ENCODE measurements around the gene ULK4. TPM values are rescaled to one million over a fixed set of nuclear protein-coding genes. Genes with fewer than 3 reads are reported as not detected.

The ULK4 gene
- total RNA-seq, 1 donor from 2014 or later, result 10.2 TPM

DNA sequence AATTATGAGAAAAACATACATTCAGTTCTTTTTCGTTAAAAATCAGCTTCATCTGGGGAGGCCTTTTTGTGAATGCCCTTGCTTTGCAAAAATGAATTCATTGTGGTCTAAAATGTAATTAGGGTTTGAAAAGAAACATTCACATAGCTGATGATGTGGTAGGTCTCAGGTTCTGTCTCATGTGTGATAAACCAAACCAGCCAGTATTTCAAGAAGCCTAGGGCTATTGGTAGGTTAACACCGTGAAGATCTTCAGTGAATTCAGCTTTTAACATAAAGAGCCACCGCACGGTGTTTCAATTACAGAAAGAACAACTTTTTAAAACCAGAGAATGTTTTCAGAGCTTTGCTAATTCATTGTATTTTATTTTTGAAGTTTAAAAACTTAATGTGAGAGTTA is 720.7 kb downstream of the ULK4 start:
- DNase-seq (ENCODE audit: low spot score), result no peak
- TF ChIP-seq, protein P1, sequence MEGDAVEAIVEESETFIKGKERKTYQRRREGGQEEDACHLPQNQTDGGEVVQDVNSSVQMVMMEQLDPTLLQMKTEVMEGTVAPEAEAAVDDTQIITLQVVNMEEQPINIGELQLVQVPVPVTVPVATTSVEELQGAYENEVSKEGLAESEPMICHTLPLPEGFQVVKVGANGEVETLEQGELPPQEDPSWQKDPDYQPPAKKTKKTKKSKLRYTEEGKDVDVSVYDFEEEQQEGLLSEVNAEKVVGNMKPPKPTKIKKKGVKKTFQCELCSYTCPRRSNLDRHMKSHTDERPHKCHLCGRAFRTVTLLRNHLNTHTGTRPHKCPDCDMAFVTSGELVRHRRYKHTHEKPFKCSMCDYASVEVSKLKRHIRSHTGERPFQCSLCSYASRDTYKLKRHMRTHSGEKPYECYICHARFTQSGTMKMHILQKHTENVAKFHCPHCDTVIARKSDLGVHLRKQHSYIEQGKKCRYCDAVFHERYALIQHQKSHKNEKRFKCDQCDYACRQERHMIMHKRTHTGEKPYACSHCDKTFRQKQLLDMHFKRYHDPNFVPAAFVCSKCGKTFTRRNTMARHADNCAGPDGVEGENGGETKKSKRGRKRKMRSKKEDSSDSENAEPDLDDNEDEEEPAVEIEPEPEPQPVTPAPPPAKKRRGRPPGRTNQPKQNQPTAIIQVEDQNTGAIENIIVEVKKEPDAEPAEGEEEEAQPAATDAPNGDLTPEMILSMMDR (IDR thresholded peaks at IDR 0.05; ENCODE audit: unreplicated experiment), result no peak
- peaks cover 14% of the 10 kb centered on the region for H3K27me3 Mint-ChIP-seq (ENCODE audit: unreplicated experiment)
- H3K9me3 Mint-ChIP-seq (ENCODE audit: unreplicated experiment), result no peaks in the 10 kb centered on the region
- H3K27ac Mint-ChIP-seq (ENCODE audit: unreplicated experiment), result no peak overlapping the region
- no peak overlapping the region for H3K4me3 Mint-ChIP-seq (ENCODE audit: unreplicated experiment)
- peaks cover 59% of the 10 kb centered on the region for H3K36me3 Mint-ChIP-seq (ENCODE audit: low read depth, unreplicated experiment)
- H3K4me1 Mint-ChIP-seq (ENCODE audit: unreplicated experiment), result peaks cover 3% of the 10 kb centered on the region

DNA sequence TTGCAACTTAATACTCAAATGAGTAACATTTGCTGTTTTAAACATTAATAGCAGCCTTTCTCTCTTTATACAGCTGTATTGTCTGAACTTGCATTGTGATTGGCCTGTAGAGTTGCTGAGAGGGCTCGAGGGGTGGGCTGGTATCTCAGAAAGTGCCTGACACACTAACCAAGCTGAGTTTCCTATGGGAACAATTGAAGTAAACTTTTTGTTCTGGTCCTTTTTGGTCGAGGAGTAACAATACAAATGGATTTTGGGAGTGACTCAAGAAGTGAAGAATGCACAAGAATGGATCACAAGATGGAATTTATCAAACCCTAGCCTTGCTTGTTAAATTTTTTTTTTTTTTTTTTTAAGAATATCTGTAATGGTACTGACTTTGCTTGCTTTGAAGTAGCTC is 722.3 kb downstream of the ULK4 start:
- peak overlapping the region; percentile 70 for H3K27ac Mint-ChIP-seq (ENCODE audit: unreplicated experiment)
- H3K36me3 Mint-ChIP-seq (ENCODE audit: low read depth, unreplicated experiment), result peaks cover 70% of the 10 kb centered on the region
- H3K9me3 Mint-ChIP-seq (ENCODE audit: unreplicated experiment), result no peaks in the 10 kb centered on the region
- H3K27me3 Mint-ChIP-seq (ENCODE audit: unreplicated experiment), result peaks cover 14% of the 10 kb centered on the region
- TF ChIP-seq, protein P1 (IDR thresholded peaks at IDR 0.05; ENCODE audit: unreplicated experiment), result no peak
- H3K4me3 Mint-ChIP-seq (ENCODE audit: unreplicated experiment), result peak overlapping the region; percentile 56
- DNase-seq (ENCODE audit: low spot score), result no peak
- peaks cover 10% of the 10 kb centered on the region for H3K4me1 Mint-ChIP-seq (ENCODE audit: unreplicated experiment)

DNA sequence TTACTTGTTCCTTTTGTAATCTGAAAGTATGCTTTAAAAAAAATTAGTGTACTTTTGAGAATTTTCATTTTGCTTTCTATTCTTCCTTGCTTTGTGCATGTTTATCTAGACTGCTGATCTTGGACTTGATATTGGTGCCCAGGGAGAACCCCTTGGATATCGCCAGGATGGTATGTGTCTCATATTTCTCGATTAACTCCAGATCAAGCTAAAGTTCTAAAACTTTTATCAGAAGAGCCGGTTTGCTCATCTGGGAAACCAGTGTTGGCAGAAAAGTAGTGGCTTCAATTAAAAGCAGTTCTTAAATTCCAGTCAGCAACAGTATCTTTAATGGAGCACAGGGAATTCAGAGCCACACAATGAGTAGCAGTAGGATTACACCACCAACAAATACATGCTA is 724.0 kb downstream of the ULK4 start:
- Mint-ChIP-seq H3K27me3 (ENCODE audit: unreplicated experiment) (peaks cover 6% of the 10 kb centered on the region), H3K36me3 (ENCODE audit: low read depth, unreplicated experiment) (peaks cover 71% of the 10 kb centered on the region), H3K4me3 (ENCODE audit: unreplicated experiment) (peak overlapping the region; percentile 16), H3K4me1 (ENCODE audit: unreplicated experiment) (peaks cover 11% of the 10 kb centered on the region), H3K9me3 (ENCODE audit: unreplicated experiment) (no peaks in the 10 kb centered on the region), H3K27ac (ENCODE audit: unreplicated experiment) (no peak overlapping the region)
- no peak for DNase-seq (ENCODE audit: low spot score)
- TF ChIP-seq, protein P1 (IDR thresholded peaks at IDR 0.05; ENCODE audit: unreplicated experiment), result no peak

DNA sequence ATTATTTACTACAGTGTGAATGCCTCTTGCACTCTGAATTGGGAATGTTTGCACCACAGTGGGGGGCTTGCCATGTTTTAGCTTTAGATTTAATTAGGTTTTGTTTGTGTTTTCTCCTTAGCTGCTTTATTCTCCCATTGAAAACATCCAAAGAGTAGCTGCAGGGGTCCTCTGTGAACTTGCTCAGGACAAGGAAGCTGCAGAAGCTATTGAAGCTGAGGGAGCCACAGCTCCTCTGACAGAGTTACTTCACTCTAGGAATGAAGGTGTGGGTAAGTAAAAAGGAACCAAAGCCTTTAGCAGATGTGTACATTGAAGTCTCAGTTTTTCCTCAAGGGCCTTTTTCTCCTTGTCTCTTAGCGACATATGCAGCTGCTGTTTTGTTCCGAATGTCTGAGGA is 725.7 kb downstream of the ULK4 start:
- peaks cover 62% of the 10 kb centered on the region for H3K36me3 Mint-ChIP-seq (ENCODE audit: low read depth, unreplicated experiment)
- no peak overlapping the region for H3K27ac Mint-ChIP-seq (ENCODE audit: unreplicated experiment)
- peaks cover 26% of the 10 kb centered on the region for H3K4me1 Mint-ChIP-seq (ENCODE audit: unreplicated experiment)
- peaks cover 3% of the 10 kb centered on the region for H3K27me3 Mint-ChIP-seq (ENCODE audit: unreplicated experiment)
- H3K4me3 Mint-ChIP-seq (ENCODE audit: unreplicated experiment), result no peak overlapping the region
- TF ChIP-seq, protein P1 (IDR thresholded peaks at IDR 0.05; ENCODE audit: unreplicated experiment), result no peak
- no peaks in the 10 kb centered on the region for H3K9me3 Mint-ChIP-seq (ENCODE audit: unreplicated experiment)
- DNase-seq (ENCODE audit: low spot score), result no peak

DNA sequence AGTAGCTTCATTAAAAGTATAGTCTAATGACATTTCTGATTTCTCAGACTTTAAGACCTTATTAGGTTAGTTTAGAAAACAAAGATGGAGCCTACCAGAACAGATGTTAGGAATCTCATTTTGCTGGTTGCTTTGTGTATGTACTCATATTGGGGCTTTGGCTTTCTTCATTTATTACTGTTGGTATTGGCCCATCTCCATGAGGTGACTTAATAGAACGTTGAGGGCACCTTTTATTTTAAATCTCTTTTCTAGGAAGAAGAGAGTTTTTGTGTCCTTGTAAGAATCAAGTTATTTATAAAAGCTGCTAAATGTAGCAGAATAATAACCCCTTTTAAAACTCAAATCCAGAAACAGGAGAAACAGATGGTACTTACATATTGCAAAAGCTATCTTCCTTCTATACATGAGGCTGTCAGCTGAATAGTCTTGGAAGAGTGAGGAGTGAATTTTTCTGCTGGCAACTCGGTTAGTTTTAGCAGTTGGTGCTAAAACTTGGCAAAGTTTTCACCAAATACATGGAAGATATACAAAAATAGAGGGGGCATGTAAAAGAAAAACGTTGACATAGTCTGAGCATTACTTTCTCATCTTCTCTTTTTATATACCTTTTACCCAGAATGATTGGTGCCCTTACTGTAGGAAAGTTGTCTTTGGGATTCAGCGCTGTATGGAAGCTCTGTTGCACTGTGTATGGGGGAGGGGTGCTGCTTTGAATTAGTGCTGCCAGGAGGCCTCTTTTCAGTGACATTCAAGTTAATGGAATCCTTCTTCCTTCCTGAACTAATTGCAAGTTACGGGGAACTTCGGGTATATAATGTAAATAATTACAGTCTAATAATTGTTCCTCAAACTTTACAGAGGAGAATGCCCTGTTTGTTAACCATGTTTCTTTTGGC is 726.8 kb downstream of the ULK4 start:
- no peak overlapping the region for H3K27ac Mint-ChIP-seq (ENCODE audit: unreplicated experiment)

More for the DNA sequence above, 726.8 kb downstream of the ULK4 start:
- peaks cover 38% of the 10 kb centered on the region for H3K4me1 Mint-ChIP-seq (ENCODE audit: unreplicated experiment)
- no peaks in the 10 kb centered on the region for H3K9me3 Mint-ChIP-seq (ENCODE audit: unreplicated experiment)
- peak overlapping the region; percentile 38 for H3K4me3 Mint-ChIP-seq (ENCODE audit: unreplicated experiment)
- H3K36me3 Mint-ChIP-seq (ENCODE audit: low read depth, unreplicated experiment), result peaks cover 66% of the 10 kb centered on the region
- H3K27me3 Mint-ChIP-seq (ENCODE audit: unreplicated experiment), result peaks cover 1% of the 10 kb centered on the region
- TF ChIP-seq, protein P1 (IDR thresholded peaks at IDR 0.05; ENCODE audit: unreplicated experiment), result no peak
- no peak for DNase-seq (ENCODE audit: low spot score)

Measured in endothelial cell (in vitro differentiated cells).